Rectal smooth muscle tissue (tissue), 1 donor: ENCODE measurements around the gene SYNE3.

ENCODE experiments used
- H3K27ac ChIP-seq: one replicate; pipeline ENCODE4 v1.7.0; 2013; ENCODE audit warnings: low read depth, low read length, inconsistent platforms
- H3K27me3 ChIP-seq: one replicate; pipeline ENCODE4 v1.7.0; 2013; ENCODE audit warnings: low read length; ENCODE audit not compliant: control insufficient read depth, insufficient read depth
- H3K36me3 ChIP-seq: one replicate; pipeline ENCODE4 v1.7.0; 2013; ENCODE audit warnings: low read length; ENCODE audit not compliant: control insufficient read depth, insufficient read depth
- H3K4me1 ChIP-seq: one replicate; pipeline ENCODE4 v1.7.0; 2013; ENCODE audit warnings: low read length; ENCODE audit not compliant: control insufficient read depth, insufficient read depth
- H3K4me3 ChIP-seq: one replicate; pipeline ENCODE4 v1.7.0; 2013; ENCODE audit warnings: low read length
- H3K9ac ChIP-seq: one replicate; pipeline ENCODE4 v1.7.0; 2013; ENCODE audit warnings: low read length

SYNE3 gene

GRCh38 chr14:95495076-95495475, 21.4 kb downstream of the SYNE3 start:
- Histone ChIP-seq H3K36me3 (no peaks in the 10 kb centered on the region), H3K9ac (no peak overlapping the region), H3K4me3 (no peak overlapping the region), H3K27me3 (no peaks in the 10 kb centered on the region), H3K4me1 (peaks cover 4% of the 10 kb centered on the region), H3K27ac (peak overlapping the region; percentile 5)

GRCh38 chr14:95494456-95494855, 22.0 kb downstream of the SYNE3 start:
- no peaks in the 10 kb centered on the region for H3K36me3 ChIP-seq
- no peak overlapping the region for H3K4me3 ChIP-seq
- H3K9ac ChIP-seq, result no peak overlapping the region
- no peaks in the 10 kb centered on the region for H3K27me3 ChIP-seq
- peaks cover 4% of the 10 kb centered on the region for H3K4me1 ChIP-seq
- no peak overlapping the region for H3K27ac ChIP-seq

- no peak overlapping the region for H3K4me3 ChIP-seq
- H3K36me3 ChIP-seq, result no peaks in the 10 kb centered on the region
- H3K27ac ChIP-seq, result no peak overlapping the region
- no peak overlapping the region for H3K9ac ChIP-seq
- no peaks in the 10 kb centered on the region for H3K27me3 ChIP-seq
- peaks cover under 1% of the 10 kb centered on the region for H3K4me1 ChIP-seq
Measured at GRCh38 chr14:95493976-95494375, 22.5 kb downstream of the SYNE3 start.

- Histone ChIP-seq H3K4me1 (no peaks in the 10 kb centered on the region), H3K4me3 (no peak overlapping the region), H3K9ac (no peak overlapping the region), H3K36me3 (no peaks in the 10 kb centered on the region), H3K27ac (no peak overlapping the region), H3K27me3 (no peaks in the 10 kb centered on the region)
Measured at GRCh38 chr14:95493503-95493902, 22.9 kb downstream of the SYNE3 start.

- no peak overlapping the region for H3K9ac ChIP-seq
- no peak overlapping the region for H3K4me3 ChIP-seq
- H3K27ac ChIP-seq, result no peak overlapping the region
- H3K27me3 ChIP-seq, result no peaks in the 10 kb centered on the region
- H3K4me1 ChIP-seq, result no peaks in the 10 kb centered on the region
- no peaks in the 10 kb centered on the region for H3K36me3 ChIP-seq
Measured at GRCh38 chr14:95491936-95492608, 24.4 kb downstream of the SYNE3 start.

GRCh38 chr14:95490727-95491451, 25.6 kb downstream of the SYNE3 start:
- Histone ChIP-seq H3K36me3 (no peaks in the 10 kb centered on the region), H3K9ac (no peak overlapping the region), H3K27me3 (no peaks in the 10 kb centered on the region), H3K4me1 (no peaks in the 10 kb centered on the region), H3K4me3 (no peak overlapping the region), H3K27ac (no peak overlapping the region)

GRCh38 chr14:95490138-95490509, 26.3 kb downstream of the SYNE3 start:
- Histone ChIP-seq H3K27ac (no peak overlapping the region), H3K36me3 (no peaks in the 10 kb centered on the region), H3K27me3 (no peaks in the 10 kb centered on the region), H3K4me3 (no peak overlapping the region), H3K4me1 (no peaks in the 10 kb centered on the region), H3K9ac (no peak overlapping the region)

- no peak overlapping the region for H3K9ac ChIP-seq
- H3K27ac ChIP-seq, result no peak overlapping the region
- H3K4me3 ChIP-seq, result no peak overlapping the region
- H3K4me1 ChIP-seq, result no peaks in the 10 kb centered on the region
- H3K36me3 ChIP-seq, result no peaks in the 10 kb centered on the region
- no peaks in the 10 kb centered on the region for H3K27me3 ChIP-seq
Measured at GRCh38 chr14:95489214-95490137, 27.0 kb downstream of the SYNE3 start.

- no peak overlapping the region for H3K9ac ChIP-seq
- no peaks in the 10 kb centered on the region for H3K27me3 ChIP-seq
- no peak overlapping the region for H3K27ac ChIP-seq
- H3K4me1 ChIP-seq, result peaks cover 3% of the 10 kb centered on the region
- no peak overlapping the region for H3K4me3 ChIP-seq
- H3K36me3 ChIP-seq, result no peaks in the 10 kb centered on the region
Measured at GRCh38 chr14:95488376-95489213, 27.9 kb downstream of the SYNE3 start.

- H3K27me3 ChIP-seq, result no peaks in the 10 kb centered on the region
- no peak overlapping the region for H3K27ac ChIP-seq
- H3K9ac ChIP-seq, result no peak overlapping the region
Measured at GRCh38 chr14:95487669-95488084, 28.8 kb downstream of the SYNE3 start.

GRCh38 chr14:95486875-95487668, 29.4 kb downstream of the SYNE3 start:
- Histone ChIP-seq H3K27me3 (no peaks in the 10 kb centered on the region), H3K4me3 (no peak overlapping the region), H3K27ac (no peak overlapping the region), H3K9ac (no peak overlapping the region), H3K36me3 (no peaks in the 10 kb centered on the region), H3K4me1 (peaks cover 3% of the 10 kb centered on the region)

More at GRCh38 chr14:95487669-95488084, 28.8 kb downstream of the SYNE3 start:
- Histone ChIP-seq H3K4me1 (peaks cover 3% of the 10 kb centered on the region), H3K36me3 (no peaks in the 10 kb centered on the region), H3K4me3 (no peak overlapping the region)
